ENCODE results near the gene CACNA2D1.

Gene CACNA2D1

GRCh38 chr7:82345886-82346285 lies 97.7 kb downstream of the CACNA2D1 start:
- Histone ChIP-seq H3K4me3 (ENCODE audit: low read depth, low read length) (no peak overlapping the region), H3K9ac (ENCODE audit: low read depth, low read length) (no peak overlapping the region), H3K27me3 (ENCODE audit: control insufficient read depth, insufficient read depth, low read length) (no peaks in the 10 kb centered on the region), H3K9me3 (ENCODE audit: control insufficient read depth, insufficient read depth, low read length) (no peaks in the 10 kb centered on the region), H3K27ac (ENCODE audit: low read depth, low read length) (no peak overlapping the region), H3K4me1 (ENCODE audit: control insufficient read depth, insufficient read depth, low read length) (no peaks in the 10 kb centered on the region), H3K36me3 (ENCODE audit: control insufficient read depth, insufficient read depth, low read length) (no peaks in the 10 kb centered on the region)

- H3K4me3 ChIP-seq (ENCODE audit: low read depth, low read length), result no peak overlapping the region
Observed at GRCh38 chr7:82343716-82344115, 99.9 kb downstream of the CACNA2D1 start.

DNA sequence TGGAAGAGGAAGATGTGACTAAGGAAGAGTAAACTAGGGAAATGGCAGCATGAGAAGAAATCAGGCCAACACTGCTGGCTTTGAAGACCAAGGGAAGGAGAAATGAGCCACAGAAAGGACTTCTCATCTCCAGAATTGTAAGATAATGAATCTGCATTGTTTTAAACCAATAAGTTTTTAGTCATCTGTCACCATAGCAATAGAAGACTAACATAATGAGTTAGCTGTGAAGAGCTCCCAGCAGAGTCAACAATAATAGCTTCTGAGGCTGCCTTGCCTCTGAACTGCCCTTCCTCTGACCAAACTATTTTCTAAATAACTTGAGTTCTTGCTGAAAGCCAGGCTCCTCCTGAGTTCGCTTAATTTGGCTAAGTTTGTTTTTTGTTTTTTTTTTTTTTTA lies 103.6 kb downstream of the CACNA2D1 start:
- no peak overlapping the region for H3K4me3 ChIP-seq (ENCODE audit: low read depth, low read length)
- no peaks in the 10 kb centered on the region for H3K9me3 ChIP-seq (ENCODE audit: control insufficient read depth, insufficient read depth, low read length)
- no peak overlapping the region for H3K9ac ChIP-seq (ENCODE audit: low read depth, low read length)
- H3K27ac ChIP-seq (ENCODE audit: low read depth, low read length), result no peak overlapping the region
- no peaks in the 10 kb centered on the region for H3K27me3 ChIP-seq (ENCODE audit: control insufficient read depth, insufficient read depth, low read length)
- peaks cover 9% of the 10 kb centered on the region; the same call in 1 of the 2 replicates for H3K4me1 ChIP-seq (ENCODE audit: control insufficient read depth, insufficient read depth, low read length)
- no peaks in the 10 kb centered on the region for H3K36me3 ChIP-seq (ENCODE audit: control insufficient read depth, insufficient read depth, low read length)

More at GRCh38 chr7:82343716-82344115, 99.9 kb downstream of the CACNA2D1 start:
- Histone ChIP-seq H3K4me1 (ENCODE audit: control insufficient read depth, insufficient read depth, low read length) (peaks cover 3% of the 10 kb centered on the region; the same call in 1 of the 2 replicates), H3K36me3 (ENCODE audit: control insufficient read depth, insufficient read depth, low read length) (no peaks in the 10 kb centered on the region), H3K27ac (ENCODE audit: low read depth, low read length) (no peak overlapping the region), H3K9ac (ENCODE audit: low read depth, low read length) (no peak overlapping the region), H3K9me3 (ENCODE audit: control insufficient read depth, insufficient read depth, low read length) (no peaks in the 10 kb centered on the region), H3K27me3 (ENCODE audit: control insufficient read depth, insufficient read depth, low read length) (no peaks in the 10 kb centered on the region)

DNA sequence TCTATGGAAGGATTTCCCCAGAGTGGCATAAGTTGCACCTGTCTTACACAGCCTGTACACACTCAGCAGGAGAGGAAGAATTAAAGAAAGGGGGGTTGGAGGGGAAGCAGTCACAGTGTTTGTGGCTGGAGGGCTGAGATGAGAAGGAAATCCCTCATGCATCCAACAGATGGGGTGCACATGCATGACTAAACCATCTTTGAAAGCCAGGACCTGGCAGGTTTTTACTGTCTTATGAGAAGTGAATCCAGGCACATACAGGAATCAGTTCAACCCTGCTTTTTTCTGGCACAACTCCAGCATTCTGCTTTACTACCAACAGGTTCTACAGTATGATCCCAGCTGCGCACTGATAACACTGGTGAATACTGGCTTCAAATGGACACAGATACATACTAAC lies 107.7 kb downstream of the CACNA2D1 start:
- H3K9ac ChIP-seq (ENCODE audit: low read depth, low read length), result no peak overlapping the region
- peaks cover 19% of the 10 kb centered on the region for H3K4me1 ChIP-seq (ENCODE audit: control insufficient read depth, insufficient read depth, low read length)
- H3K27ac ChIP-seq (ENCODE audit: low read depth, low read length), result no peak overlapping the region
- H3K36me3 ChIP-seq (ENCODE audit: control insufficient read depth, insufficient read depth, low read length), result peaks cover 4% of the 10 kb centered on the region; the same call in 1 of the 2 replicates
- H3K9me3 ChIP-seq (ENCODE audit: control insufficient read depth, insufficient read depth, low read length), result no peaks in the 10 kb centered on the region
- no peaks in the 10 kb centered on the region for H3K27me3 ChIP-seq (ENCODE audit: control insufficient read depth, insufficient read depth, low read length)
- no peak overlapping the region for H3K4me3 ChIP-seq (ENCODE audit: low read depth, low read length)

DNA sequence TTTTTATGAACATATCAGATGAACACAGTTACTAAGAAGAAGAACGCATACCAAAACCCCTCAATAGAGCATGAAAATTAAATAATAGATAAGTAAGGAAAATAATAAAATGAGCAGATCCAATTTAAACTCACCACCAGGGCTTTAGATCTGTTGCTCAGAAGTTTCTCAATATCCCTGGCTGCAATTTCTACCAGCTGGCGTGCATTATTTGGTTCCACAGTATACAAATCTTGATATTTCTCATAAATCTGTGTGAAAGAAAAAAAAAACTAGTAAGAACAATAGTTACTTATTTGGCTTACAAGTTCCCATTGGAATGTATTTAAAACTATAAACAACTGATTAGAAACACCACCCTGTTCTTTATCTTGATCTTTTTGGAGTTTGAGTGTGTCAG lies 108.6 kb downstream of the CACNA2D1 start:
- H3K9ac ChIP-seq (ENCODE audit: low read depth, low read length), result no peak overlapping the region
- peaks cover 24% of the 10 kb centered on the region for H3K4me1 ChIP-seq (ENCODE audit: control insufficient read depth, insufficient read depth, low read length)
- H3K4me3 ChIP-seq (ENCODE audit: low read depth, low read length), result no peak overlapping the region
- H3K9me3 ChIP-seq (ENCODE audit: control insufficient read depth, insufficient read depth, low read length), result no peaks in the 10 kb centered on the region
- H3K27me3 ChIP-seq (ENCODE audit: control insufficient read depth, insufficient read depth, low read length), result no peaks in the 10 kb centered on the region
- H3K27ac ChIP-seq (ENCODE audit: low read depth, low read length), result no peak overlapping the region
- peaks cover 4% of the 10 kb centered on the region; the same call in 1 of the 2 replicates for H3K36me3 ChIP-seq (ENCODE audit: control insufficient read depth, insufficient read depth, low read length)

DNA sequence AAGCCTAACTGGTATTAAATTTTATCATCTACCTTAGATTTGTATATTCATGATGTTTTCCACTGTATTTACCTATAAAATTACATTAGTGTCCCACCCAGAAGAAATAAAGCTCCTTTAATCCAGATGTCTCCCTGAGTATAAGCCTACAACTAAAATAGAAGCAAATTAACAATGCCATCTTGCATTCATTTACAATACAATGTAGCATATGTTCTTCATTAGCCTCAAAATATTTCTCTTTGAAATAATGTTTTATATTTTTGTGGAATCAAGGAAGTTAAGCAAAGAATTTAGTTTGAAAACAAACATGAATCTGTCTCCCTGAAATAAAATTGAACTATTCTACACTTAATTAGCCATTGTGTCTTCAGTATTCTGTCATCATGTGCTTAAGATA lies 112.3 kb downstream of the CACNA2D1 start:
- Histone ChIP-seq H3K27me3 (ENCODE audit: control insufficient read depth, insufficient read depth, low read length) (no peaks in the 10 kb centered on the region), H3K9ac (ENCODE audit: low read depth, low read length) (no peak overlapping the region), H3K9me3 (ENCODE audit: control insufficient read depth, insufficient read depth, low read length) (no peaks in the 10 kb centered on the region), H3K36me3 (ENCODE audit: control insufficient read depth, insufficient read depth, low read length) (peaks cover 4% of the 10 kb centered on the region; the same call in 1 of the 2 replicates), H3K27ac (ENCODE audit: low read depth, low read length) (no peak overlapping the region), H3K4me1 (ENCODE audit: control insufficient read depth, insufficient read depth, low read length) (peaks cover 18% of the 10 kb centered on the region), H3K4me3 (ENCODE audit: low read depth, low read length) (no peak overlapping the region)

DNA sequence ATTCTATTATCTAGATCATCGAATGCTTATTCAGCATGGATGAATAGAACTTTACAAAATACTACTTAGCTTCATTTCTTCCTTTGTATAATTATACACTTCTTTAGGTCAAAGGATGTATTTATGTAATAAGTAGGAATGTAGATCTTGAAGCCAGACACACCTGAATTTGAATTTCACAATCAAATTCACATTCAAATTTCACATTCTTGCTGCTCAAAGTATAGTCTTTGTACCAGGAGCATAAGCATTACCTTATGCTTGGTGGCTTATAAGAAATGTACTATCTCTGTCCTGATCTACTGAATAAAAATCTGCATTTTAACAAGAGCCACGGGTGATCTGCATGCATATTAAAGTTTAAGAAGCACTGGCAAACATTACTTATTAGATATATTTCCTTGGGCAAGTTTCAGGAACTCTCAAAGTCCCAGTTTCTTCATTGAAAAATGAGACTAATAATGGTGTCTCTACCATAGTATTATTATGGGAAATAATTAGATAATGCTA lies 112.8 kb downstream of the CACNA2D1 start:
- H3K4me1 ChIP-seq (ENCODE audit: control insufficient read depth, insufficient read depth, low read length), result peaks cover 15% of the 10 kb centered on the region
- no peak overlapping the region for H3K9ac ChIP-seq (ENCODE audit: low read depth, low read length)
- H3K36me3 ChIP-seq (ENCODE audit: control insufficient read depth, insufficient read depth, low read length), result peaks cover 4% of the 10 kb centered on the region; the same call in 1 of the 2 replicates
- no peaks in the 10 kb centered on the region for H3K9me3 ChIP-seq (ENCODE audit: control insufficient read depth, insufficient read depth, low read length)
- H3K27ac ChIP-seq (ENCODE audit: low read depth, low read length), result no peak overlapping the region
- H3K4me3 ChIP-seq (ENCODE audit: low read depth, low read length), result no peak overlapping the region
- no peaks in the 10 kb centered on the region for H3K27me3 ChIP-seq (ENCODE audit: control insufficient read depth, insufficient read depth, low read length)

DNA sequence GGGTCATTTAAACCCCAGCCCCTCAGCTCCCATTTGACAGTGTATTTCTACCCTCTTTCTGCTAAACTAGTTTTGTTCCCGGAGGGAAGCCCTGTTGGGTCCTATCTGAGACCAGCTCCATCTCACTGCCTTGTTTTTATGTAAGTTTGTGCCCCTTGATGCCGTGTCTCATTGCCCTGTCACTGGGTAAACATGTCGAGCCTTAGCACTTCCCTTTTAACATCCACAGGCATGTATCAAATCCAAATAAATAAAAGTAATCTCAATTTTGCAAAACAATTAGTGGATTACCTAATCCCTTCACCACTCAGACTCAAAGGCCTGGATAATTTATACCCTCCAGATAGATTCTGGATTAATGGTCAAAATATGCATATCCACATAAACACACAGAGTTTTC lies 115.7 kb downstream of the CACNA2D1 start:
- Histone ChIP-seq H3K36me3 (ENCODE audit: control insufficient read depth, insufficient read depth, low read length) (no peaks in the 10 kb centered on the region), H3K27ac (ENCODE audit: low read depth, low read length) (no peak overlapping the region)

GRCh38 chr7:82325416-82325815 lies 118.2 kb downstream of the CACNA2D1 start:
- Histone ChIP-seq H3K27ac (ENCODE audit: low read depth, low read length) (no peak overlapping the region), H3K9me3 (ENCODE audit: control insufficient read depth, insufficient read depth, low read length) (no peaks in the 10 kb centered on the region), H3K4me3 (ENCODE audit: low read depth, low read length) (no peak overlapping the region), H3K27me3 (ENCODE audit: control insufficient read depth, insufficient read depth, low read length) (no peaks in the 10 kb centered on the region), H3K9ac (ENCODE audit: low read depth, low read length) (no peak overlapping the region), H3K4me1 (ENCODE audit: control insufficient read depth, insufficient read depth, low read length) (peaks cover 7% of the 10 kb centered on the region; the same call in 1 of the 2 replicates), H3K36me3 (ENCODE audit: control insufficient read depth, insufficient read depth, low read length) (no peaks in the 10 kb centered on the region)

More for the DNA sequence above, 115.7 kb downstream of the CACNA2D1 start:
- Histone ChIP-seq H3K4me1 (ENCODE audit: control insufficient read depth, insufficient read depth, low read length) (peaks cover 22% of the 10 kb centered on the region), H3K4me3 (ENCODE audit: low read depth, low read length) (no peak overlapping the region), H3K9ac (ENCODE audit: low read depth, low read length) (no peak overlapping the region), H3K9me3 (ENCODE audit: control insufficient read depth, insufficient read depth, low read length) (no peaks in the 10 kb centered on the region), H3K27me3 (ENCODE audit: control insufficient read depth, insufficient read depth, low read length) (no peaks in the 10 kb centered on the region)

DNA sequence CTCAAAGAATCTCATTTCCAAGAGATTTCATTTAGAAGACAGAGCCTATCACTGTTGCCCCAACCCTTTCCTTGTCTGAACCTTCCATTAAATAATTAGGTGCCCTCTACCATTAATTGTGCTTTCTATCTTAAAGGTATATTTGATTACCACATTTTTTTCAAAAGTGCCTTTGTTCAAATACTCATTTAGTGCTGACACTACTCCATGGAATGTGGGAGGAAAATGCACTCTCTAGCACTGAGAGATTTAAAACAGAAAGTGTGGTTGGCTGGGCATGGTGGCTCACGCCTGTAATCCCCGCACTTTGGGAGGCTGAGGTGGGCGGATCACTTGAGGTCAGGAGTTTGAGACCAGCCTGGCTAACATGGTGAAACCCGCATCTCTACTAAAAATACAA lies 119.8 kb downstream of the CACNA2D1 start:
- Histone ChIP-seq H3K9ac (ENCODE audit: low read depth, low read length) (no peak overlapping the region), H3K4me3 (ENCODE audit: low read depth, low read length) (no peak overlapping the region), H3K27me3 (ENCODE audit: control insufficient read depth, insufficient read depth, low read length) (no peaks in the 10 kb centered on the region), H3K4me1 (ENCODE audit: control insufficient read depth, insufficient read depth, low read length) (peaks cover 12% of the 10 kb centered on the region; the same call in 1 of the 2 replicates), H3K27ac (ENCODE audit: low read depth, low read length) (no peak overlapping the region), H3K9me3 (ENCODE audit: control insufficient read depth, insufficient read depth, low read length) (no peaks in the 10 kb centered on the region), H3K36me3 (ENCODE audit: control insufficient read depth, insufficient read depth, low read length) (no peaks in the 10 kb centered on the region)

DNA sequence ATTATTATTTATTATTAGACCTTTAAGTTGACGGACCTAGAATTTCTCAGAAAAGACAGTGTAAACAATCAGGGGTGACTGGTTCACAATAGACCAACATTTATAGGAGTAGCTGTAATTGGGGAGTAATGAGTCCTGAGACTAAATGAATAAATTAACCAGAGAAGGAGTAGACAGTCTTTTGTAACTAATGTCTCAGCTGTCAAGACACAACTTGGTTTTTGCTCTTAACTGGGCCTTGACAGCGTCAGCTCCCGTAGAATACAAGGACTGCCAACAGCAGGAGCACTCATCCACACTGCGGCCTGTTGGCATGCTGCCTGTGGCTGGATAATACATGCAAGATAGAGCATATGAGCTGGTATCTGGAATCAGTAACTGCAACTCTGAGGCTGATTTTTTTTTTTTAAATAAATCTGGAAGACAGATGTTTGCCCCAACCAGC lies 123.9 kb downstream of the CACNA2D1 start:
- H3K4me1 ChIP-seq (ENCODE audit: control insufficient read depth, insufficient read depth, low read length), result peaks cover 32% of the 10 kb centered on the region
- no peaks in the 10 kb centered on the region for H3K9me3 ChIP-seq (ENCODE audit: control insufficient read depth, insufficient read depth, low read length)
- no peaks in the 10 kb centered on the region for H3K27me3 ChIP-seq (ENCODE audit: control insufficient read depth, insufficient read depth, low read length)
- no peak overlapping the region for H3K9ac ChIP-seq (ENCODE audit: low read depth, low read length)
- no peak overlapping the region for H3K4me3 ChIP-seq (ENCODE audit: low read depth, low read length)
- no peak overlapping the region for H3K27ac ChIP-seq (ENCODE audit: low read depth, low read length)
- H3K36me3 ChIP-seq (ENCODE audit: control insufficient read depth, insufficient read depth, low read length), result no peaks in the 10 kb centered on the region

Measured in HUES48 (cell line).